HEK293T (cell line): ENCODE data around the gene SRPX2.

Experiments used
- BHLHE40 ChIP-seq: fragments of 450-650 bp; IDR thresholded peaks from 2 replicates; pipeline ENCODE4 v1.6.1; 2016; ENCODE audit warnings: mild to moderate bottlenecking, moderate library complexity, borderline replicate concordance
- CTBP1 ChIP-seq: fragments of 450-650 bp; IDR thresholded peaks from 2 replicates; pipeline ENCODE4 v1.6.1; 2016; ENCODE audit warnings: borderline replicate concordance
- ELF4 ChIP-seq: fragments of 450-650 bp; IDR thresholded peaks from 2 replicates; pipeline ENCODE4 v1.6.1; 2017; ENCODE audit warnings: antibody characterized with exemption
- FOXA1 ChIP-seq: fragments of 450-650 bp; IDR thresholded peaks from 2 replicates; pipeline ENCODE4 v1.6.1; 2016; ENCODE audit warnings: mild to moderate bottlenecking
- FOXM1 ChIP-seq: fragments of 450-650 bp; IDR thresholded peaks from 2 replicates; pipeline ENCODE4 v1.6.1; 2017; ENCODE audit warnings: mild to moderate bottlenecking, borderline replicate concordance
- SP1 ChIP-seq: fragments of 450-650 bp; IDR thresholded peaks from 2 replicates; pipeline ENCODE4 v1.6.1; 2017
- SUZ12 ChIP-seq: fragments of 450-650 bp; IDR thresholded peaks from 2 replicates; pipeline ENCODE4 v1.6.1; 2016; ENCODE audit warnings: mild to moderate bottlenecking
- ZNF384 ChIP-seq: fragments of 450-650 bp; IDR thresholded peaks from 2 replicates; pipeline ENCODE4 v1.6.1; 2016

- TF ChIP-seq BHLHE40 = no peak
- no peak for TF ChIP-seq CTBP1
- TF ChIP-seq ZNF384 = no peak
- no peak for TF ChIP-seq ELF4
- TF ChIP-seq SP1 = no peak
- TF ChIP-seq FOXM1 = no peak
- no peak for TF ChIP-seq FOXA1
- no peak for TF ChIP-seq SUZ12
Measured at GRCh38 chrX:100673397-100673953, 29.5 kb downstream of the SRPX2 start.
